Heart right ventricle (tissue), 16 donors: Measurements from ENCODE around the gene PCNT. TPM values are rescaled to one million over a fixed set of nuclear protein-coding genes. Genes with fewer than 3 reads are reported as not detected.
"Not testable (repeated sequence)": the region's sequence is repeated elsewhere in the genome, so short reads cannot be mapped to it uniquely, and the experiment has no call there.

Source experiments
- ATAC-seq, 8 donors: fragments of 200-7000 bp; cut with Tn5 transposase; one replicate each; pipeline ENCODE4 v1.9.1; 2020; ENCODE audit warnings: mild to moderate bottlenecking in 8 of 8, moderate library complexity in 8 of 8, moderate number of reproducible peaks in 1 of 8
- DNase-seq, 2 donors: peaks; one replicate each; pipeline ENCODE4 v3.0.0-alpha.2; 2020
- H3K27ac ChIP-seq, 10 donors: fragments of 200-600 bp; sonication (generic) in 2 of 10; one replicate each; pipeline versions ENCODE4 v1.5.0 to v1.8.0; 2020 to 2022; ENCODE audit warnings: mild to moderate bottlenecking in 3 of 10
- H3K27me3 ChIP-seq, 7 donors: fragments of 200-600 bp; one replicate each; pipeline ENCODE4 v1.8.0; 2021 to 2022; ENCODE audit warnings: mild to moderate bottlenecking in 2 of 7
- H3K36me3 ChIP-seq, 9 donors: fragments of 200-600 bp; sonication (generic) in 1 of 9; one replicate each; pipeline versions ENCODE4 v1.5.0 to v1.8.0; 2020 to 2022; ENCODE audit warnings: mild to moderate bottlenecking in 2 of 9
- H3K4me1 ChIP-seq, 9 donors: fragments of 200-600 bp; sonication (generic) in 1 of 9; one replicate each; pipeline versions ENCODE4 v1.5.0 to v1.8.0; 2020 to 2022; ENCODE audit warnings: mild to moderate bottlenecking in 4 of 9
- H3K4me3 ChIP-seq, 10 donors: fragments of 200-600 bp; sonication (generic) in 2 of 10; one replicate each; pipeline versions ENCODE4 v1.5.0 to v1.8.0; 2020 to 2022; ENCODE audit warnings: mild to moderate bottlenecking in 7 of 10, moderate library complexity in 2 of 10
- H3K9me3 ChIP-seq, 11 donors: fragments of 200-600 bp in 10 of 11; sonication (generic) in 2 of 11; one replicate each; pipeline versions ENCODE4 v1.5.0 to v1.8.0; 2013 to 2022; ENCODE audit warnings: mild to moderate bottlenecking in 2 of 11, control low read depth in 1 of 11, moderate library complexity in 1 of 11
- WGBS, 2 donors: extraction: QIAGEN DNeasy Blood & Tissue Kit; methylation state at CpG; one replicate each; pipeline ENCODE4 v1.1.7; 2013; ENCODE audit warnings: inconsistent platforms in 1 of 2; 5-methylcytosine and 5-hydroxymethylcytosine counted together
- intact Hi-C, 10 donors: fragments of 100-400 bp; cut with DNase I; formaldehyde crosslinking; loops; one replicate each; pipeline versions ENCODE4 v1.11.1 to v1.14.2; 2022
- polyA plus RNA-seq, 2 donors: library from polyadenylated mRNA; stranded (reverse); fragments of 200-250 nt; gene quantifications; one replicate each; pipeline ENCODE4 v1.2.3, GENCODE V29; 2013
- total RNA-seq, 10 donors: library from RNA; stranded (reverse); fragmentation: NEBNext Ultra II Directional in 3 of 10; extraction: Animal tissue kit (Norgen Biotek cat#: 25700) in 3 of 10; gene quantifications; one replicate each; pipeline versions ENCODE4 v1.2.1 to v1.2.4, GENCODE V29; 2021 to 2023
- TF ChIP-seq, protein P1 (sequence below), 9 donors: fragments of 200-600 bp; sonication (generic) in 2 of 9; IDR thresholded peaks; one replicate each; pipeline versions ENCODE4 v1.5.0 to v1.8.0; 2021 to 2022; ENCODE audit warnings: antibody characterized with exemption in 9 of 9, mild to moderate bottlenecking in 5 of 9, moderate library complexity in 1 of 9
- donor health status: Arrhythmogenic right ventricular cardiomyopathy.
- donor health status: ischemic (EF 13 %, LVEDD 7.1; RV severe dilation, severe dysfunction).
- donor health status: healthy with polysubstance abuse.
- donor health status: DM: no; HTN: yes; CAD: no.
- donor health status: DM: no; HTN: no; CAD: no.
- donor health status: ischemic (EF 25% LVEDD 6.9; RV normal size, moderate dysfunction).
- donor health status: ischemic (EF 25% LVEDD 5.7; RV mildly dilated, moderate dysfunction).
- donor health status: healthy.
- donor health status: DM: yes; HTN: yes; CAD: no.
- donor health status: Ischemic cardiomyopathy.
- donor health status: ischemic (EF 35%, LVEDD 5.7; RV mildly dilated, moderate dysfunction).
- donor health status: nonischemic (EF 11% LVEDD 7.7; RV severe dilation, severe dysfunction).
- donor health status: DM: yes; HTN: yes; CAD: no.
- donor health status: PGD.
- donor health status: ischemic (EF 29% LVEDD 5.4; RV normal size, mild dysfunction).
- donor health status: nonischemic (EF 23%, LVEDD 6.1; RV moderate dilation, normal function).

The PCNT gene
- total and polyA plus RNA-seq, 12 donors = 17.5 to 58.6 (median 26.9) TPM

DNA sequence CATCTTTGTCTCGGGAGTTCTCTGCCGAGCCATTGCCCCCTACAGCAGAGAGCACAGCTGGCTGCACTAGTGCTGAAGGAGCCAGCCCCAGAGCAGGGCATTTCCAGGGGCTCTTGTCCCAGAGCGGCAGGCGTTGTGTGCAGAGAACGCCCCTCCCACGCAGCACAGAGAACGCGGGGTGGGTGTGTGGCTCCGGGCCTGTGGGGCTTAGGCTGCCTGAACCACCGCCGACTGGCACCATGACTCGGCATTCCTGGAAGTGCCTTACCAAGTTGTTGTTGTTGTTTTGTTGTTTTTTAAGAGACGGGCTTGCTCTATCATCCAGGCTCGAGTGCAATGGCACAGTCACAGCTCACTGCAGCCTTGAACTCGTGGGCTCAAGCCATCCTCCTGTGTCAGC lies 119.0 kb downstream of the PCNT start:
- 77 to 88% methylated on average over 15 of the region's 15 CpGs for WGBS, 2 donors
- TF ChIP-seq, protein P1, sequence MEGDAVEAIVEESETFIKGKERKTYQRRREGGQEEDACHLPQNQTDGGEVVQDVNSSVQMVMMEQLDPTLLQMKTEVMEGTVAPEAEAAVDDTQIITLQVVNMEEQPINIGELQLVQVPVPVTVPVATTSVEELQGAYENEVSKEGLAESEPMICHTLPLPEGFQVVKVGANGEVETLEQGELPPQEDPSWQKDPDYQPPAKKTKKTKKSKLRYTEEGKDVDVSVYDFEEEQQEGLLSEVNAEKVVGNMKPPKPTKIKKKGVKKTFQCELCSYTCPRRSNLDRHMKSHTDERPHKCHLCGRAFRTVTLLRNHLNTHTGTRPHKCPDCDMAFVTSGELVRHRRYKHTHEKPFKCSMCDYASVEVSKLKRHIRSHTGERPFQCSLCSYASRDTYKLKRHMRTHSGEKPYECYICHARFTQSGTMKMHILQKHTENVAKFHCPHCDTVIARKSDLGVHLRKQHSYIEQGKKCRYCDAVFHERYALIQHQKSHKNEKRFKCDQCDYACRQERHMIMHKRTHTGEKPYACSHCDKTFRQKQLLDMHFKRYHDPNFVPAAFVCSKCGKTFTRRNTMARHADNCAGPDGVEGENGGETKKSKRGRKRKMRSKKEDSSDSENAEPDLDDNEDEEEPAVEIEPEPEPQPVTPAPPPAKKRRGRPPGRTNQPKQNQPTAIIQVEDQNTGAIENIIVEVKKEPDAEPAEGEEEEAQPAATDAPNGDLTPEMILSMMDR (IDR thresholded peaks at IDR 0.05) = no peak
- DNase-seq (no peak), ATAC-seq (peak in 4 of 8 donors; percentile 12 to 35 (median 18))
- intact Hi-C loops = loop anchor here in 1 of 10 donors (5.0 kb wide), 1 partner anchor 49 kb away; no protein-coding TSS in a partner anchor
- Histone ChIP-seq H3K36me3 (peaks cover 0 to 87% (median 40%) of the 10 kb centered on the region in 9 donors), H3K27ac (peak overlapping the region in 5 of 10 donors; percentile 9 to 59 (median 54)), H3K4me1 (peaks cover 0 to 17% (median 6%) of the 10 kb centered on the region in 9 donors), H3K9me3 (peaks cover 0 to under 1% (median 0%) of the 10 kb centered on the region in 11 donors), H3K27me3 (no peaks in the 10 kb centered on the region), H3K4me3 (no peak overlapping the region)

DNA sequence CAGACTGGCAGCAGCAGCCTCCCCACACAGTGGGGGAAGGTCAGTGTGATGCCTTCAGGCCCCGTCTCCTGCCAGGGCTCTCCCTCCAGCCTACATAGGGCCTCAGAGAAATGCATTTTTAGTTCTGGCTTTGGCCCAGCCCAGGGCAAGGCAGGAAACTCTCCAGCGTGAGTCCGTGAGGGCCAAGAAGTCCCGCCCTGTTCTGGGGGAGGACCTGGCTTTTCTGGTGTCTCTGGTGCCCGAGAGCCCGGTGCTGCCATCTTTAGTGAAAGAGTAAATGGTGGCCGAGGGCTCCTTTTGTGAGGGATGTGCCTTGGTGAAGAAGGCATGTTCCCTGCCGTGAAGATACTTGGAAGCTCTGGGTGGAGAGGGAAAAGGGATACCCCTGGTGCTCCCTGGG lies 120.0 kb downstream of the PCNT start:
- Histone ChIP-seq H3K4me1 (peaks cover 0 to 17% (median 6%) of the 10 kb centered on the region in 9 donors), H3K4me3 (no peak overlapping the region), H3K36me3 (peaks cover 0 to 78% (median 40%) of the 10 kb centered on the region in 9 donors), H3K27ac (peak overlapping the region in 7 of 10 donors; percentile 11 to 59 (median 32)), H3K9me3 (peaks cover 0 to 11% (median 6%) of the 10 kb centered on the region in 11 donors), H3K27me3 (no peaks in the 10 kb centered on the region)
- DNase-seq = peak; percentile 35 to 54
- TF ChIP-seq, protein P1 (IDR thresholded peaks at IDR 0.05) = no peak
- ATAC-seq = peak; percentile 76 to 95 (median 86)
- WGBS, 2 donors = 36 to 52% methylated on average over 8 of the region's 8 CpGs
- intact Hi-C loops = loop anchor here in 1 of 10 donors (5.0 kb wide), 1 partner anchor 48 kb away; no protein-coding TSS in a partner anchor

DNA sequence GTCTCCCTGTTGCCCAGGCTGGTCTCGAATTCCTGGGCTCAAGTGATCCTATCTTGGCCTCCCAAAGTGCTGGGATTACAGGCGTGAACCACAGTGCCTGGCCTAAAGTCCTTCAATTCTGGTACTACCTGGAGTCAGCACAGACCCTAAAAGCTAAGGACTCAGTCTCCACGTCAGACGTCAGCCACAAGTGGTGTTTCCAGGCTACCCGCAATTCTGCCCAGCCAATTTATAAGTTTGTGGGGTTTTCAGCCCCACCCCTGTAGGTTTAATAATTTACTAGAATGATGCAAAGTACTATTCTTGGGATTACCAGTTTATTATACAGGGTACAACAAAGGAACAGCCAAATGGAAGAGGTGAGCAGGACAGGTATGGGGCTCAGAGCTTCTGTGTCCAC lies 124.2 kb downstream of the PCNT start:
- Histone ChIP-seq H3K9me3 (peaks cover 0 to 18% (median 8%) of the 10 kb centered on the region in 11 donors), H3K27me3 (no peaks in the 10 kb centered on the region), H3K4me3 (no peak overlapping the region), H3K27ac (no peak overlapping the region), H3K36me3 (peaks cover 0 to 44% (median 12%) of the 10 kb centered on the region in 9 donors), H3K4me1 (peaks cover 0 to 14% (median 6%) of the 10 kb centered on the region in 9 donors)
- ATAC-seq (no peak), DNase-seq (no peak)
- intact Hi-C loops = no loop called here
- WGBS, 2 donors = 96 to 98% methylated on average over 5 of the region's 5 CpGs
- TF ChIP-seq, protein P1 (IDR thresholded peaks at IDR 0.05) = no peak

DNA sequence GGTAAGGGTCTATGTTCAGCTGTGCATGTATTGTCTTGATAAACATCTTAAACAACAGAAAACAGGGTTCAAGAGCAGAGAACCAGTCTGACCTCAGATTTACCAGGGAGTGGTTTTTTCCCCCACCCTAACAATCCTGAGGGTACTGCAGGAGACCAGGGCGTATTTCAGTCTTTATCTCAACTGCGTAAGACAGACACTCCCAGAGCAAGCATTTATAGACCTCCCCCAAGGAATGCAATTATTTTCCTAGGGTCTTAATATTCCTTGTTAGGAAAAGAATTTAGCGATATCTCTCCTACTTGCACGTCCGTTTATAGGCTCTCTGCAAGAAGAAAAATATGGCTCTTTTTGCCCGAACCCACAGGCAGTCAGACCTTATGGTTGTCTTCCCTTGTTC lies 124.9 kb downstream of the PCNT start:
- ATAC-seq, H3K27me3 ChIP-seq, H3K27ac ChIP-seq, DNase-seq, intact Hi-C loops, H3K4me3 ChIP-seq: not testable (repeated sequence)
- H3K9me3 ChIP-seq = peaks cover 0 to 18% (median 8%) of the 10 kb centered on the region in 11 donors
- peaks cover 0 to 41% (median 12%) of the 10 kb centered on the region in 9 donors for H3K36me3 ChIP-seq
- 94% methylated on average over 6 of the region's 6 CpGs for WGBS, 2 donors
- peaks cover 0 to 14% (median under 1%) of the 10 kb centered on the region in 9 donors for H3K4me1 ChIP-seq

DNA sequence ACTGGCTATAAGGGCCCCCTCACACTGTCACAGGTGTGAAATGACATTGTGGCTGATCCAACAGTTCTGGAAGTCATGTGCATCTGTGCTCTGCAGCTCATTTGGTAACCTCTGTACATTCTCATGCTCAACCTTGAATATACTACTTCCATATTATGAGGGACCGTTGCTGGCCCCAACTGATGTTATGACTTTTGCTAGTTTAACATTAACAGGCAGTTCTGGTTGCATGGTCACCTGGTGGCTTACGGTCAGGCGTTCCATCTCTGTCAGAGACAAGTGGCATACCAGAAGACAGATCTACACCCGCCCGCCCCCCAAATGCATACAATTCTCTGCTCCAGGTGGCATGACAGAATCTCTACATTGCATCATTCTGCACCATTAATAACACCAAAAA lies 128.8 kb downstream of the PCNT start:
- H3K4me3 ChIP-seq = no peak overlapping the region
- no peak overlapping the region for H3K27ac ChIP-seq
- H3K36me3 ChIP-seq = peaks cover 0 to 8% (median 0%) of the 10 kb centered on the region in 9 donors
- DNase-seq (no peak), ATAC-seq (no peak)
- peaks cover 6 to 49% (median 39%) of the 10 kb centered on the region in 9 donors for H3K4me1 ChIP-seq
- WGBS, 2 donors = 96 to 98% methylated on average over 5 of the region's 5 CpGs
- intact Hi-C loops = loop anchor here in 1 of 10 donors (10.0 kb wide), 1 partner anchor 478 kb away; no protein-coding TSS in a partner anchor
- no peaks in the 10 kb centered on the region for H3K27me3 ChIP-seq
- H3K9me3 ChIP-seq = peaks cover 0 to 18% (median 8%) of the 10 kb centered on the region in 11 donors
- TF ChIP-seq, protein P1 (IDR thresholded peaks at IDR 0.05) = no peak
